Measurements from ENCODE around the gene CCDC17.

CCDC17 gene

DNA sequence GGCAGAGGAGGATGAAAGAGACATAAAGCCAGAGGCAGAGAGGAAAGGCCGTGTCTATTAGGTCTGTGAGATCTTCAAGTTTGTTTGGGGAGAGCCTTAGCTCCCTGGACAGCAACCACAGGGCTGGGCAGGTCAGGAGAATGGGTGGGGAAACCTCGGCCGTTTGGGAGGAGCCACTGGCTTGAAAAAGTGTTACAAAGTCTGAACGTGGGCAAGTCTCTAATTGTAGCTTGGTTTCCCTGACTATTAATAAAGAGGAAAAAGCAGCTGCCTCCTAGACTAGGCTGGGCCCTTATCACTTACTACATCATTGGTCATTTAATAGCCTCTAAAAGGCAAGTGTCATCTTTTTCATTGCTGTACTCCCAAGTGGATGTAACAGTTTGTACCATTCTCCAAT is at the start of gene CCDC17:
TSS of gene CCDC17 (minus strand) at position 83 of the 400 bp plus-strand sequence. CDS start 145 bp downstream, outside the sequence.
- H3K9ac ChIP-seq (ENCODE audit: low read length) = no peak within 1 kb of the TSS
- H3K4me3 ChIP-seq (ENCODE audit: low read length) = no peak within 1 kb of the TSS
- no peak within 1 kb of the TSS for H3K27ac ChIP-seq (ENCODE audit: low read depth, low read length)
- H3K4me1 ChIP-seq (ENCODE audit: control insufficient read depth, insufficient read depth, low read length) = peaks cover 2% of the 10 kb centered on the region
- H3K36me3 ChIP-seq (ENCODE audit: control insufficient read depth, insufficient read depth, low read length) = peaks cover 27% of the 10 kb centered on the region
- H3K27me3 ChIP-seq (ENCODE audit: control insufficient read depth, insufficient read depth, low read length) = no peaks in the 10 kb centered on the region

DNA sequence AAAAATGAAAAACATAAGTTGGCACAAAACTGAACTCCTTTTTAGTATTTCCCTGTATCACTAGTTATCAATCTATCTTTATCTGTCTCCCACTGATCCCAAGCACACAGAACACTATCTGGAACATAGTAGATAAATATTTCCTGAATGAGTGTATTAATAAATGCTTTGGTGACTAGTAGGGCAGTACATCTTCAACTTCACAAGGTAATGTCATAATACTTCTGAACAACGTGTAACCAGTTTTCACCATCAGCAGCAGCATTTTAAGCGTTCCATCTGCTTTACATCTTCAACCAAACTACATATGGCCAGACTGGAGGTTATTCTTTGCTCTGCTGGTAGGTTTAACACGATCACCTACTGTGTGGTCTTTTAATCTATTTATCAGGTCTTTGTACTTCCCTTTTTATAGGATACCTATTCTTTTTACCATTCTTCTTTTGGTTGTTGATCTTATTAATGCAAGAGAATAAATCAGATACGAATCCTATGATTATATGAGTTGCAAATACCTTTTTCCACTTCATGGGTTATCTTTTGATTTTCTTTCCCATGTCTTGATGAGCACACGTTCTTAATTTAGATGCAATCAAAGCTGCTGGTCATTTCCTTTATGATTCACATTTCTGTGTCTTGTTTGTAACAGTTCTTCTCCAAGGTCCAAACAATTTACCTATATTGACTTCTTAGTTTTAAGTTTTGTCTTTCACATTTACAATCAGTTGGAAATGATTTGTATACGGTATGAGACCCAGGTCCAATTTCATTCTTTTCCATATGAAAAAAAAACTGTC is 46.2 kb upstream of the CCDC17 start:
- no peak overlapping the region for H3K9ac ChIP-seq (ENCODE audit: low read length)
- H3K4me3 ChIP-seq (ENCODE audit: low read length) = no peak overlapping the region
- H3K4me1 ChIP-seq (ENCODE audit: control insufficient read depth, insufficient read depth, low read length) = peaks cover 4% of the 10 kb centered on the region
- peaks cover 5% of the 10 kb centered on the region for H3K36me3 ChIP-seq (ENCODE audit: control insufficient read depth, insufficient read depth, low read length)
- no peaks in the 10 kb centered on the region for H3K27me3 ChIP-seq (ENCODE audit: control insufficient read depth, insufficient read depth, low read length)
- H3K27ac ChIP-seq (ENCODE audit: low read depth, low read length) = no peak overlapping the region

DNA sequence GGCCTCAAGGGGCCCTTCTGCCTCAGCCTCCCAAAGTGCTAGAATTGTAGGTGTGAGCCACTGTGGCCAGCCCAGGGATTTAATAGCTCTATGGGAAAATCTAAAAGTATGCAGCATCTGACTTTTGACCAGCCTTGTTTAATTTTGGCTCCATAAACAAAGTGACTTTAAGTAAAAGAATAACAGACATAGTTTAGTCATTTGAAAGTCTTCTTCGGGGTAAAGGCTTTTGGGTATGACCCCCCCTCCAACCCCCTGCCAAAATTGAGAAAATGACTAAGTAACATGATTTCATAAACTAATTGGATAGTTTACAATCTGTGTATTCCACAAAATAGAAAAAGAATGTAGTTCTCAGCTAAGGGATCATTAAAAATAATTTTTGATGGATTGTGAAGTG is 45.5 kb upstream of the CCDC17 start:
- no peak overlapping the region for H3K9ac ChIP-seq (ENCODE audit: low read length)
- H3K27me3 ChIP-seq (ENCODE audit: control insufficient read depth, insufficient read depth, low read length) = no peaks in the 10 kb centered on the region
- H3K4me3 ChIP-seq (ENCODE audit: low read length) = no peak overlapping the region
- H3K36me3 ChIP-seq (ENCODE audit: control insufficient read depth, insufficient read depth, low read length) = peaks cover 1% of the 10 kb centered on the region
- H3K4me1 ChIP-seq (ENCODE audit: control insufficient read depth, insufficient read depth, low read length) = peaks cover 4% of the 10 kb centered on the region
- no peak overlapping the region for H3K27ac ChIP-seq (ENCODE audit: low read depth, low read length)

GRCh38 chr1:45668526-45668925 is 44.7 kb upstream of the CCDC17 start:
- H3K4me1 ChIP-seq (ENCODE audit: control insufficient read depth, insufficient read depth, low read length) = peaks cover 4% of the 10 kb centered on the region
- no peak overlapping the region for H3K4me3 ChIP-seq (ENCODE audit: low read length)

GRCh38 chr1:45667321-45668111 is 43.7 kb upstream of the CCDC17 start:
- Histone ChIP-seq H3K4me1 (ENCODE audit: control insufficient read depth, insufficient read depth, low read length) (peaks cover 4% of the 10 kb centered on the region), H3K4me3 (ENCODE audit: low read length) (no peak overlapping the region), H3K27me3 (ENCODE audit: control insufficient read depth, insufficient read depth, low read length) (no peaks in the 10 kb centered on the region), H3K27ac (ENCODE audit: low read depth, low read length) (no peak overlapping the region), H3K9ac (ENCODE audit: low read length) (no peak overlapping the region), H3K36me3 (ENCODE audit: control insufficient read depth, insufficient read depth, low read length) (no peaks in the 10 kb centered on the region)

More at GRCh38 chr1:45668526-45668925, 44.7 kb upstream of the CCDC17 start:
- no peaks in the 10 kb centered on the region for H3K27me3 ChIP-seq (ENCODE audit: control insufficient read depth, insufficient read depth, low read length)
- H3K36me3 ChIP-seq (ENCODE audit: control insufficient read depth, insufficient read depth, low read length) = no peaks in the 10 kb centered on the region
- no peak overlapping the region for H3K9ac ChIP-seq (ENCODE audit: low read length)
- no peak overlapping the region for H3K27ac ChIP-seq (ENCODE audit: low read depth, low read length)

DNA sequence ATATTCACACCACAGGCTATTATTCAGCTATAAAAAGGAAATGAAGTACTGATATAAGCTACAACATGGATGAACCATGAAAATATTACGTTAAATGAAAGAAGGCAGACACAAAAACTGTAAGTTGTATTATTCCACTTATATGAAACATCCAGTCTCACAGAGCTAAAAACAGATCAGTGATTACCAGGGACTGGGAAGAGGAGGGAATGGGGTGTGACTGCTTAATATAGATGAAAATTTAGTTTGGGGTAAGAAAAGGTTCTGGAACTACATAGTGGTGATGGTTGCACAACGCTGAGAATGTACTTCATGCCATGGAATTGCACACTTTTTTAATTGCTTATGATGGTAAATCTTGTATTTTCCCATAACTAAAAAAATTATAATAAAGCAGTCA is 43.0 kb upstream of the CCDC17 start:
- Histone ChIP-seq H3K4me1 (ENCODE audit: control insufficient read depth, insufficient read depth, low read length) (peaks cover 4% of the 10 kb centered on the region), H3K4me3 (ENCODE audit: low read length) (no peak overlapping the region), H3K27me3 (ENCODE audit: control insufficient read depth, insufficient read depth, low read length) (no peaks in the 10 kb centered on the region), H3K27ac (ENCODE audit: low read depth, low read length) (no peak overlapping the region), H3K36me3 (ENCODE audit: control insufficient read depth, insufficient read depth, low read length) (no peaks in the 10 kb centered on the region), H3K9ac (ENCODE audit: low read length) (no peak overlapping the region)

DNA sequence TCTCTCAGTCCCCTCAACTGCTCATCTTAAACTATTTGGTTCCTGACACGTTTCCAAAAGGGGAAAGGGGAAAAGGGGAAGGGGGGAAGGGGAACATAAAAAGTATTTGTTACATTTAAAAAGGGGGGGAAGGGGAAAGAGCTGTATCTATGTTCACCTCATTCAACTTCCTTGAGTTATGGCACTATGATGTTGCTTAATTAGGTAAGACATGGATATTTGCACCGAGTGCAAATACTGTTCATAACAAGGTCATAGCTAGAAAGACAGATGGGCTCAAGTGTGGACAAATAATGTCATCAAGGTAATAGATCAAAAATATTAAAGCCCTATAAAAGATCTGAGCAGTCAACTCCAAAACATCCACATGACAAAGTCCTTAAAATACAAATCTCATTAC is 36.5 kb upstream of the CCDC17 start:
- Histone ChIP-seq H3K9ac (ENCODE audit: low read length) (no peak overlapping the region), H3K27me3 (ENCODE audit: control insufficient read depth, insufficient read depth, low read length) (no peaks in the 10 kb centered on the region), H3K4me3 (ENCODE audit: low read length) (no peak overlapping the region), H3K27ac (ENCODE audit: low read depth, low read length) (no peak overlapping the region), H3K4me1 (ENCODE audit: control insufficient read depth, insufficient read depth, low read length) (no peaks in the 10 kb centered on the region), H3K36me3 (ENCODE audit: control insufficient read depth, insufficient read depth, low read length) (peaks cover 17% of the 10 kb centered on the region)

DNA sequence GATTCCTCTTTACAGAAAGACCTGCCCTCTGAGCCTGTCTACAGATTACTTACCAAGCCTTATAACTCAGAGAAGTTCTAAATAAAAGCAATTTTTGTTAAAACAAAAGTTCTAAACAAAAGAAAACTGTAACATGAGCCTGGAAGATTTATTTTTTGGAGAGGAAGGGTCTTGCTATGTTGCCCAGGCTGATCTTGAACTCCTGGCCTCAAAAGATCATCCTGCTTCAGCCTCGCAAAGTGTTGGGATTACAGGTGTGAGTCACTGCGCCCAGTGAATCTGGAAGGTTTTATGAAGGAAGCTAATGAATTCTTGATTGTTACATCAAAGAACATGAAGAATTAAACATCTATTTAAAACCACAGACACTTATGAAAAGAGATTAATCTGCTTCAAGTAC is 35.4 kb upstream of the CCDC17 start:
- Histone ChIP-seq H3K27me3 (ENCODE audit: control insufficient read depth, insufficient read depth, low read length) (no peaks in the 10 kb centered on the region), H3K4me3 (ENCODE audit: low read length) (no peak overlapping the region), H3K9ac (ENCODE audit: low read length) (no peak overlapping the region), H3K36me3 (ENCODE audit: control insufficient read depth, insufficient read depth, low read length) (peaks cover 28% of the 10 kb centered on the region), H3K4me1 (ENCODE audit: control insufficient read depth, insufficient read depth, low read length) (no peaks in the 10 kb centered on the region), H3K27ac (ENCODE audit: low read depth, low read length) (no peak overlapping the region)

DNA sequence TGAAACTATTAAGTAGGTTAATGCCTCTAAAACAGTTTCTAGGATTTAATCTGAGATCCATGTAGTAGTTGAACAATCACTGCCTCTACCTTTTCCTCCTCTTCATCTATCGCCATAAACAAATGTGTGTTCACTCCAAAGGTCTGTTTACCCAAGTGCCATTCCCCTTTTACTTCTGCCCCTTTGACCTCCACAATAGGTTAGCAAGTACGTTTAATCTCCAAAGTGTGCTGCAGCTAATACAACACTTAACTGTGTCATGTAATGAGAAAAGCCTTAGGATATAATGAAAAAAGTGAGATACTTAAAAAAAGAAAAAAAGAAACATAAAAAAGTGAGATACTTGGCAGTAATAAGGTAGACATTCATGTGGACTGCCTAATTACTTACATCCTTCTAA is 34.3 kb upstream of the CCDC17 start:
- peaks cover 32% of the 10 kb centered on the region for H3K36me3 ChIP-seq (ENCODE audit: control insufficient read depth, insufficient read depth, low read length)
- no peak overlapping the region for H3K27ac ChIP-seq (ENCODE audit: low read depth, low read length)
- no peaks in the 10 kb centered on the region for H3K27me3 ChIP-seq (ENCODE audit: control insufficient read depth, insufficient read depth, low read length)
- no peak overlapping the region for H3K9ac ChIP-seq (ENCODE audit: low read length)
- H3K4me1 ChIP-seq (ENCODE audit: control insufficient read depth, insufficient read depth, low read length) = no peaks in the 10 kb centered on the region
- no peak overlapping the region for H3K4me3 ChIP-seq (ENCODE audit: low read length)

DNA sequence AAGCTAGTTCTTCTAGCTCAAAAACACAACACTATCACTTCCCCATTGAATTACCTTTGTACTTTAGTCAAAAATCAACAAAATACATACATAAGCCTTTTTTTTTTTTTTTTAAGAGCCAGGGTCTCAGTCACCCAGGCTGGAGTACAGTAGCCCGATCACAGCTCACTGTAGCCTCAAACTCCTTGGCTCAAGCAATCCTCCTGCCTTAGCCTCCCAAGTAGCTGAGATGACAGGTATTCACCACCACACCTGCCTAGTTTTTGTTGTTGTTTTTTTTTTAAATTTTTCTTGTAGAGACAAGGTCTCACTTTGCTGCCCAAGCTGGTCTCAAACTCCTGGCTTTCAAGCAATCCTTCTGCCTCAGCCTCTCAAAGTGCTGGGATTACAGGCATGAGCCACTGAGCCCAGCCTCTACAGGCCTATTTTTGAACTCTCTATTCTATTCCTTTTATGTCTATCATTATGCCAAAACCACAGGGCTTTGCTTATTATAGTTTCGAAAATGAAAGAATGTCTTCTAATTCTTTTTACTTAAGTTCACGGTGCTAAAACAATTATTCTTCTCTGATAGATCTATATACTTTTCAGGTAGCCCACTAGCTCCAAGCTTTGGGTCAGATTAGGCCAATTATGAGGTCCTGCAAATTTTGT is 32.8 kb upstream of the CCDC17 start:
- no peak overlapping the region for H3K27ac ChIP-seq (ENCODE audit: low read depth, low read length)
- peaks cover 32% of the 10 kb centered on the region for H3K36me3 ChIP-seq (ENCODE audit: control insufficient read depth, insufficient read depth, low read length)
- H3K4me3 ChIP-seq (ENCODE audit: low read length) = no peak overlapping the region
- H3K4me1 ChIP-seq (ENCODE audit: control insufficient read depth, insufficient read depth, low read length) = no peaks in the 10 kb centered on the region
- no peaks in the 10 kb centered on the region for H3K27me3 ChIP-seq (ENCODE audit: control insufficient read depth, insufficient read depth, low read length)
- no peak overlapping the region for H3K9ac ChIP-seq (ENCODE audit: low read length)

- H3K4me3 ChIP-seq (ENCODE audit: low read length) = no peak overlapping the region
- no peak overlapping the region for H3K27ac ChIP-seq (ENCODE audit: low read depth, low read length)
- no peaks in the 10 kb centered on the region for H3K27me3 ChIP-seq (ENCODE audit: control insufficient read depth, insufficient read depth, low read length)
- no peaks in the 10 kb centered on the region for H3K4me1 ChIP-seq (ENCODE audit: control insufficient read depth, insufficient read depth, low read length)
- no peak overlapping the region for H3K9ac ChIP-seq (ENCODE audit: low read length)
- H3K36me3 ChIP-seq (ENCODE audit: control insufficient read depth, insufficient read depth, low read length) = peaks cover 38% of the 10 kb centered on the region
Measured at GRCh38 chr1:45654540-45655280, 30.9 kb upstream of the CCDC17 start.
